ENCODE results near the gene PSME2.

GRCh38 chr14:24145219-24145618, 1.2 kb downstream of the PSME2 start:
- TF ChIP-seq POLR2A (IDR thresholded peaks at IDR 0.05; ENCODE audit: low read length) (no peak), USF2 (IDR thresholded peaks at IDR 0.05) (no peak), NPAS2 (CRISPR knock-in tag; IDR thresholded peaks at IDR 0.05; ENCODE audit: borderline replicate concordance) (no peak), SMC3 (IDR thresholded peaks at IDR 0.05) (no peak), ELK1 (IDR thresholded peaks at IDR 0.05; ENCODE audit: low read depth, low read length) (no peak), POLR2AphosphoS2 (conservative IDR thresholded peaks at IDR 0.05; ENCODE audit: low read length) (no peak), CTCF (IDR thresholded peaks at IDR 0.05) (no peak), MAX (IDR thresholded peaks at IDR 0.05) (no peak), PBX3 (IDR thresholded peaks at IDR 0.05) (no peak), RAD21 (conservative IDR thresholded peaks at IDR 0.05 in 1 of 2, IDR thresholded peaks at IDR 0.05 in 1 of 2) (no peak), HDAC2 (IDR thresholded peaks at IDR 0.05) (no peak), MAFK (IDR thresholded peaks at IDR 0.05; ENCODE audit: partially characterized antibody) (no peak), E2F6 (IDR thresholded peaks at IDR 0.05; ENCODE audit: borderline replicate concordance, low read depth) (no peak)
